HUDEP-2 (cell line): ENCODE measurements around the gene STEAP1B.

Experiments
- DNase-seq, 76 experiments: peaks; one replicate each; lab custom pipeline; 2025; ENCODE audit not compliant: unreplicated experiment in 76 of 76; lab: John Stamatoyannopoulos, UW

STEAP1B gene

DNA sequence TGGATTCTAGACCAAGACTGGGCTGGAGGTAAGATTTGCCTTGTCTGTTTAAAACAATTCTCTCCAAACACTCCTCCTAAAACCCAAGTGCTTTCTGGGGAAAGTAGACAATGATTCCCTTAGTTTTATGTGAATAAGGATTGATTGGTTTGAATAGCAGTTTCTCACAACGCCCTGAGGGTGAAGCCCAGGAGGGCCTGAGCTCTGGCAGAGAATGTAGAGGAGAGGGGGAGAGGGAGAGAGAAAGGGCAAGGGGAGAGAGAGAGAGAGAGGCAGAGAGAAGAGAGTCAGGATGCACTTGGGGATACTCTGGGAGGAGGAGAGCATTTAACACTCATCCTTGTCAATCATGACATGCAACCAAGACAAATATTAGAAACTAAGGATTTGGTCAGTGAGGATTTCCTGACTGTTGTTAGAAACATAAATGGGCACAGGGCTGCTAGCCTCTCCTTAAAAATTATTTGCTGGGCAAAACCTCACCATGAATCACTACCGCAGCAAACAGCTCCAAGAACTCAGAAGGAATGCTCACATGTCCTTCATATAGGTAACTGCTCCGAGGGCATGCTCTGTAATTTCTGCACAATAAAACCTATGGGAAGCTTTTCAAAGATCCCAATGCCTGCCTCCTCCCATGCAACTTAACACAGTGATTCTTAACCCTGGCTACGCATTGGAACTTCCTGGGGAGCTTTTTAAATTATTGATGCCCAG is 87.9 kb downstream of the STEAP1B start:
- DNase-seq, result no peak

DNA sequence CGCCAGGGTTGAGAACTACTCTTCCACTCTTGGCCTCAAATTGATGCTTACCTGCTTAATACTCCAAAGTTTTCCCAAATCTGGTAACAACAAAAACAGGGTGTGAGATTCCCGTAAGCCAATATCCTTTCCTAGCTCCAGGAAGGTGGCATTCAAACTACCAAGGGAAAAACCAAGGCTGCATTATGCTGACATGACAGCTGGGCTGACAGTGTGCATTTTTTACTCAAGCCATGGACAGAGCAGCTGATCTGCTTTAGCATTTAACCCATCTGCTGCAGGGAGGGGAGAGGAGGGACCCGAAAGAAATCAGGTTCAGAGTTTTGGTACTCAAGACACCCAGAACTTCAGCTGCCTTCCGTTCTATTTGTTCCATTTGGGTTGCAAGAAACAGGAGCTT is 93.3 kb downstream of the STEAP1B start:
- no peak for DNase-seq

DNA sequence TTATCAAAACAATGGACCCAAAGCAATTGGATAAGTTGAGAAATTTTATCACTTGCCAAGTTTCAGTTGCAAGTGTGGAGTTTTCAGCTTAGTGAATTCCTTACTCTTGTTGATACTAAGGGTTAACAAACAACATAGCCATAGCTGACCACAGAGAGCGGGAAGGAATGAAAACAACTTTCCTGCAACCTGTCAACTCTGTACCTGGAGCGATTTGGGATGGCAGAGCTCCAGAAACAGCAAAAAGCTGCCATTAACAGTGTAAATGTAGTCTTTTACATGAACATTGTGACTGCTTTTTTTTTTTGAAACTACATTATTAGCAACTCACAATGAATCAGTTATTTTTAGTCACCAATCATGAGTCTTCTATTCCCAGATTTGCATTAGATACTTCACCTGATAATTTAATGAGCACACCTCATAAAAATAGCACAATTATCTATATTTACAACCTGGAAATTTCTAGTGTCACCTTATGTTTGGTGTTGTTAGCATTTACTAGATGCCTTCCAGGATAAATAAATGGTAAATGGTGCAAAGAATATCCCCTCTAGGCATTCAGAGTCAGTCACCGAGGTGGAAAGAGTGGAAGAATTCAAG is 95.5 kb downstream of the STEAP1B start:
- no peak for DNase-seq

DNA sequence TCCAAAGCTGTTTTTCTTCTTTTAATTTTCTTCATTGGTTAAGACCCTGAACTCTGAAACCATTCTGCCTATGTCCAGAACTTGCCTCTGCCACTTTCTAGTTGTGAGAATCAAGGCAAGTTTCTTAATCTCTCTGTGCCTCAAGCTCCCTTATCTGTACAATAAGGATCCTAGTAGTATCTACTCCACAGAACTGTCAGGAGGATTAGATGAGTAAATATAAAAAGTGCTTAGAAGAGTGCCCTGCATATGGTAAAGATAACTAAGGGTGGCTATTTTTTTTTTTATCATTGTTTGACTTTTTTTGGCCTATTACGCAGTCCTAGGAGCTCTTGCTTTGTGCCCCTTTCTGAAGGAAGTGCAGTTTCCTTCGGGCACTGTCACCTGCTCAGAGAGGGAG is 96.6 kb downstream of the STEAP1B start:
- peak in 5 of 76 experiments; percentile 1 to 31 (median 12) for DNase-seq

DNA sequence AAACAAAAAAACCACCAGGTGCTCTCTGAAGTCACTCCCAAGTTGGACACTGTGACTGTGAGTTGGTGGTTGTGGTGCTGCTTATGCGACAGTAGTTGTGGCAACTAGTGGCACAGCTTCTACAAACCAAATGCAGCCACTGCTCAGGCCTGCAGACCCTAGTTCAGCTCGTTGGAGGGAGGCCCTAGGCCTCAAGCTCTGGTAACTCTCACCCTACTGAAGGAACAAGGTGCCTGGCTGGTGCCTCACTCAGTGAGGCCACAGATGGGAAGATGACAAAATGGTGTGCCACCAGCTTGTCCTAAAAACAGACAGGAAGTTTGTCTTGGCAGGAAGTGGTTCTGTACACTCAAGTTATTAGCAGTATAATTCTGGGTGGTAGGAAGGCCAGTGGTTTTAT is 97.7 kb downstream of the STEAP1B start:
- DNase-seq, result no peak

DNA sequence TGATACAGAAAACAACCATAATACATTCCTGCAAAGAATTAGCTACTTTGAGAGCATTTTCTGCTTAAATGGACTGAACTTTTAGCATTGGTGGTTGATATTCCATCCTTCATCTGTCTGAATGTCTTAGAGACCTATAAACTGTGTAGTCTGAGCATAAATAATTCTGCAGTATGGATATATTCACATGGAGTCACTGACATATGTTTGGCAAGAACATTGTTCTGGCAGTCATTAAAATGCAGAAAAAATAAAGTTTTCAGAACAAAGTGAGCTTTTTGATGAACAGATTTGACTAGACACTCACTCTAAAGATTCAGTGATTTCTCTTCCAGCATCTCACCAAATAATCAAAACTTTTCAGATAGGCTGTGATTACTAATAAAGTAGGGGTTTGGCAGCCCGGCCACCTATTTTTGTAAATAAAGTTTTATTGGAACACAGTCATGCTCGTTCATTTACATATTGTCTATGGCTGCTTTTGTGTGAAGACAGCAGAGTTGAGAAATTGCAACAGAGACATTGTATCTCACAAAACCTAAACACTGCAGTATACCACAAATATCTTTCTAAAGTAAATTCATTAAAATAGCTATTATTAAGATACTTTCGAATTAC is 98.9 kb downstream of the STEAP1B start:
- DNase-seq, result no peak

DNA sequence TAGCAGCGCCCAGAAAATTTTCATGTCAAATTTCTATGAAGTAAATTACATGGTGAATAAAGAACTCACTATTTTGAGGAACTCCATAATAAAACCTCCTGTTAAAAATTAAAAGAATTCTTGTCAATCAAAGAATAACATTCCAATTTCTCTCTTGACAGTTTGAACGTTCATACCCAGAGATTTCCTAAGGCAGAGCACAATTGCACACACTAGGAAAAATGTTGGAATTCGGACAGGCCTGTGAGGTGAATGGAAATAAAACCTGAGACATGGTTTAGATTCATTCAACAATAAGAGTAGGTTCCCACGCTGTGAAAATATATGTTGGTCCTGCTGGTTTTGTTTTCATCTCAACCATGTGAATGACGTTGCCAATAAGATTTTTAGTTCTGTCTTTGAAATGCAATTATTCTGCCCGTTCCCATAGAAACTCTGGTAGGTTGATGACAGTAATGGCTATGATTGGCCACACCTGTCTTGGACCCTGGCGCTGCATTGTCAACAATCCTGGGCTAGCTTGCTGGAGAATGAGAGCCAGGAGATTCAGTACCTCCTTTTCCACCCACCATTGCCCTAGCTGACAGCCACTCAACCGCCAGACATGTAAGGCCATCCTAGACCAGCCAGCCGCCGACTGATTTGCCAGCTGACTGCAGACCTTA is 99.7 kb downstream of the STEAP1B start:
- DNase-seq, result no peak

DNA sequence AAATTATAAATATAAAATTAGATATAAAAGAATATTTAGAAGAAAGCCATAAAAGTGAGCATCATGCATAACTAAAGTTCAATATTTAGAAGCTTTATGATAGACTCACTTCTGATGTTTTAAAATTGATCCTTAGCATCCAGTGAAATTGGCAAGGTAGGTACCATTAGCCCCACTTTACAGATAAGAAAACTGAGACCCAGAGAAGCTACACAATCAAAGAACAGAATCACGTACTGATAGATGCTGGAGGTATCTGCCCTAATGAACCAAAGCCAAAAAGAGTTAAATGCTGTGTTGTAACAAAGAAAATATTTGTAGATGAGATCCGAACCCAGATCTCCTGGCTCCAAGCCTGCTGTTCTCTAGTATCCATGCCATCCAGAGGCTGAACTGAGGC is 100.4 kb downstream of the STEAP1B start:
- no peak for DNase-seq

DNA sequence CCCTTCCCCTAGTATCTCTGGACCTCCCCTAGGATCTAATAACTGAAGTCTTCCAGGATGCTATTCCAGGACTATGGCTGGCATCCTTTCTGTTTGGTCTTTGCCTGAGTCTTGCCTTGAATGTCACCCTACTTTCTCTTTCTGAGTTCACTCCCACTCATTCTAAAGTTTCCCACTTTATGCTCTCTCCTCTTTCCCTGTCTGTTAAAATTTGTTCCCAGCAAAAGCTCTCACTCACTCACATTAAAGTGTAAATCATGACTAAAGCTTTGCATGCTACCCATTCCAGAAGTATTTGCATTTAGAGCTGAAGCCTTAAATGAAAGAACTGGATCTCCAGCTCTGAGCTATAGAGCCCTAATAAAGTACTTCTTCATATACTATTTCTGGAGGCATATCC is 100.9 kb downstream of the STEAP1B start:
- DNase-seq, result no peak

DNA sequence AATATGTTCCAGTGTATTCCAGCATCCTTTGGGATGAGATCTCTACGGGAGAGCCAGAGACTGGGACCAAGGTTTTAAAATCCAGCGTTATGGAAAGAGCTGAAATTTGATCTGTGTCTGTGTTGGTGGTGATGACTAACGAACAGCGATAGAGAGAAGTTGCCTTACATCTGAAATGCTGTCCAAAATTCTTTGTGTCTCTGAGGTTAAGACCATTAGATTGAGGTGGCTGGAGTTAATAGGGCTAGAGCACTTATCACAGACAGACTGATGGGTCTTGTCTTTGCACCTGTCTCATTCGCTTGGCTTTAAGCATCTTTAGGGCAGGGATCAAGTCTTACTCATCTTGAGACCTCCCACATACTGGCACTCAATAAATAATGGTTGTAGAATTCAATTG is 102.0 kb downstream of the STEAP1B start:
- no peak for DNase-seq

DNA sequence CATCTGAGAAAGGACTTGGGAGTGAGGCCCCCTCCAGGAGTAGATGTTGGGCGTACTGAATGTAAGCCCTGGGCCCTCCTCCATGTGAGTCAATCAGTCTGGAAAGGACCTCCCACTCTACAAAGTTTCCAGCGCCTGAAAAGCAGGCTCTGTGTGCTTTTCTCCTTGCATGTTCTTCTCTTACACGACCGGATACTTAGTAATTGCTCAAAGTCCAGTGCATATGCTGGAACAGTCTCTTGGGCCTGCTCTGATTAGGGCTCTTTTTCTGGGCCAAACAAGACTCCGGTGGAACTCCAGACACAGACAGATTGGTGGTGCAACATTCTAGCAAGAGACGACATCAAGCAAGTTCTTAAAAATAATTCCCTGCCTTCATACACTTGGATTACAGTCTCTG is 104.8 kb downstream of the STEAP1B start:
- no peak for DNase-seq

DNA sequence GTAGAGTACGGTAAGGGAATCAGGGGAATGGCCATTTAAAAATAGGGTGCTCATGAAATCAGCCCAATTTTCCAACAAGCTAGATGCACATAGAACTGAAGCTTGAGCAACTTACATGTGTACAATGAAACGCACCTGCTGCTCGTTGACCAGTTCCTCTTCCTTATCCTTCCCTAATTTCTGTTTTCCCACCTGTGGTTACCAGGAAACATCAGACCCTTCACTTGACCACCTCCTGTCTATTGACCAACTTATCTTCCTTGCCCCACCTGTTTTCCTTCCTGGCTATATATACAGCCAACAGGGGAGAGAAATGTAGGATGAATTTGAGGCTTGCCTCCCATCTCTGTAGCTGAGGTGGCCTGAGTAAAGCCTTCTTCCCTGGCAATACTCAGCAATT is 105.2 kb downstream of the STEAP1B start:
- DNase-seq, result no peak

DNA sequence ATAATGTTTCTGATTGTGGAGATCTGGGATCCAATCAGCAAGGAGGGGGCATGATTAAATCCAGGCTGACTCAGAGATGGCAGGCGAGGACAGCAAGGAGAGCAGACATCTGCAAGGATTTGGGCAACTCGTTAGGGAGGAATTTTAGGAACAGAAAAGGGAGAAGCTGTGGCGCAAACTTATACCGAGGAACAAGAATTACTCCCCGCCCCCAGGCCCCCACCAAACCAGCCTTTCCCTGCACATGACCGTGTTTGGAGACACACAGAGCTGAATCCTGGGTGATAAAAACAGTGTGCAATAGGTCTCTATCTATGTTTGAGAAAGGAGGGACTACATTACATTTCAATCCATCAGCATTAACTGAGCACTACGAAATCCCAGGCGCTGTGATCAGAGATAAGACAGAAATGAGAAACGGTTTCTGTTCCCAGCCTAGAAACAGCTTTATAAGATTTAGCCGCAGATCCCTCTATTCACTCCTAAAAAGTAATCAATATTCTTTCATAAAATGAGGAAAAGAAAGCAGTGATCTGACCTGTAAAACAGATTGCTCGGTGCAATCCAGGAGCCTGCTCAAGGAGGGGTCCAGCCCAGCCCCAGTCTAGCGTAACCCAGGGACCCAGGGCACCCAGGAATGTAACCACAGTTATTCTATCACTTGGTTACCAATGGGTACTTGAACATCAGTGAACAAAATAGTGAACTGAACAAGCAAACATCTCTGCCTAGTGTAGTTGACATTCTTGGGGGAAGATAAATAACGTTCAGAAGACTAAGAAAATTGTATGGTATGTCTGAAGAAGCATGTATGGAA is 105.9 kb downstream of the STEAP1B start:
- DNase-seq, result no peak

DNA sequence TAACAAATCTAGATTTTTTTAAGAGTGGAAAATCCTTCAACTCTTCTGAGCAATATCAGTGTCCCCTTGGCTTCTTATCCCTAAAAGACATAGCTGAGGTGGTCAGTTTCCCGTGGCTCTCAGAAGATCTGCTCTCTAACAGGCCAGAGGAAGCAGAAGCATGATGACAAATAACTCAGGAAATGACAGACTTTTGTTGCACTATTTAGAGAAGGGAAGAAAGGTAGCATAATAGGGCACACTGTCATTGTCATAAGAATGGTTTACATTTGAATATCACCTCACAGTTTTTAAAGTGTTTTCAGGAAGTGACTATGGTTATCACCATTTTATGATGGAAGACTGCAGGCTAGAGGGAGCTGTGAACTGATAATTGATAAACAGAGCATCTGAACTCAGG is 109.5 kb downstream of the STEAP1B start:
- no peak for DNase-seq

DNA sequence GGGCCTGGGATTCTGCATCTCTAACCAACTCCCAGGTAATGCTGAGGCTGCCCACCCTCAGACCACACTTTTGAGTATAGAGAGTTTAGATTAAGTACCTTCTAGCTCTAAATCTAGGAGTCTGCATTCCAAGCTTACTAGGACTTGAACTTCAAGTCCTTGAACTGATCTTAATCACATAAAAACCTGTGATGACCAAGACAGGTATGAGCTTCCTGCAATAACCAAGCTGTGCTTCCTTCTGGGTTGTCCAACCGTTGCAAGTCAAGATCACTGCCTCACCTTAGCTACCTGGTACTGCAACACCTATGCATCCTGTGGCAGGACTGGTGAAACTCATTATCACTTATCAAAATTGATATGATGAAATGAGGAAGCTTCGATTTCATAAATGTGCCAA is 110.1 kb downstream of the STEAP1B start:
- no peak for DNase-seq

DNA sequence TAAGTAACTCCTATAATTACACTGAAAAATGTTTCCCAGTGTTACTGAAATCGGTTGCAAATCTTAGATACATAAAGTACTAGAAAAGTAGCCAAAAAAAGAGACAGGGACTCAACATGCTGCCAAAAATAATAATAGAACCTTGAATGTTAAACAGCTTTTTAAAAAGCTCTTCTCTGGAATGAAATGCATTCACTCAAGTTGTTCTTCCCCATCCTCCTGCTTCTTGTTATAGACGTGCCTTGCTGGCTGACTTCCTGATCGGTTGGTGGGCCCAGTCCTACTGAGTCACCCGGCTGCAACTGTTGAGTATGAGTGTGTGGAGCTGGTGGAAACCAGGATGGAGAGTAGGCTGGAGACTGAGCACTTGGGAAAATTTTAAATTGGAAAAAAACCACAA is 112.4 kb downstream of the STEAP1B start:
- DNase-seq, result no peak

DNA sequence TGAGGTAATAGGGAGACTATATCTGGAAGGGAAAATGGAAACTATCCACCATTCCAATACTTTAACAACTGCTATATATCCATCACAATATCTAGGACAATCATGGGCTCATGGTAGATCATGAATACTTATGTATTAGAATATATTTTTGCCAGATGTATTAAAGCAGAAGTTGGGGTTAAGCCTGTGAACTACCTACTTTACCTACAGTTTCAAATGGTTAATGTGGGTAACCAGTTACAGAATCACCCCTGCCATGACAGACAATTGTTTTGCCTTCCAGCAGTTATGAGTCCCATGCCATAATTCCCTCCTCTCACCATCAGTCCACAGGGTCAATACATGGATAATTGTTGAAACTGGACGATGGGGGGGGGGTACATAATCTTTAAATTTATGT is 113.1 kb downstream of the STEAP1B start:
- DNase-seq, result no peak

DNA sequence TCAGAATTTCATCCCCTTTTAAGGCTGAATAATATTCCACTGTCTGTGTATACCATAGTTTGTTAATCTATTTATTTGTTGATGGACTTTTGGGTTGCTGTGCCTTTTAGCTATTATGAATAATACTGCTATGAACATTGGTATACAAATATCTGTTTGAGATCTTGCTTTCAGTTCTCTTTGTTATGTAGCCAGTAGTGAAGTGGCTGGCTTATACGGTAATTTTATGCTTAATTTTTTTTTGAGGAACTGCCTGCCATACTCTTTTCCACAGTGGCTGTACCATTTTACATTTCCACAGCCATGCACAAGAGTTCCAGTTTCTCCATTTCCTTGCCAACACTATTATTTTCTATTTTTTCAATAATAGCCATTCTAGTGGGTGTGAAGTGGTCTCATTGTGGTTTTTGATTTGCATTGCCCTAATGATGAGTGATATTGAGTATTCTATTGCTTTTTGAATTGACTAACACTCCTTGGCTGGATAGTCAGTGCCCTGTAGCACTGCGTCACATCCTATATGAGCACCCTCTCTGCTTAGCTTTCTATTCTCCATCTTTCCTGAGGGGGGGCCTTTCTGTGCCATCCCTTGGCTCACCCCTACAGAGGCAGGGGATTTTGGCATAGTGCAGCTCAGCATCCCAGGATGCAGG is 113.7 kb downstream of the STEAP1B start:
- no peak for DNase-seq

DNA sequence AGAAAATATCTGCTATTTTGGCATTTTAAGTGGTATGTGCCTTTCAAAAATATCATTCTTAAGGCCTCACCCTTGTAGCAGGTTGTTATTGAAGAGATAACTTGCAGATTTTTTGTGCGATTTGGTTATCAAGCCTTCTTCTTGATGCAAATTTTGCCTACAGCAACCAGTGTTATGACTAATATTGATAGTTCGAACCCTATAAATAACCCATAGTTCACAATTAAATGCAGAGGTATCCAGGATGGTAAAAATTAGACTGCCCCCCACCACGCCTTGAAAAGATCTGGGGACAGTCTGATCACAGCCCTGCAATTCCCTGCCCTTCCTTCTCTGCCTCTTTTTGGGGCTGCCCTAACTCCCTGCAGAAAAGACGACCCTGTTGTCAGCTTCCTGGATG is 114.7 kb downstream of the STEAP1B start:
- DNase-seq, result no peak

DNA sequence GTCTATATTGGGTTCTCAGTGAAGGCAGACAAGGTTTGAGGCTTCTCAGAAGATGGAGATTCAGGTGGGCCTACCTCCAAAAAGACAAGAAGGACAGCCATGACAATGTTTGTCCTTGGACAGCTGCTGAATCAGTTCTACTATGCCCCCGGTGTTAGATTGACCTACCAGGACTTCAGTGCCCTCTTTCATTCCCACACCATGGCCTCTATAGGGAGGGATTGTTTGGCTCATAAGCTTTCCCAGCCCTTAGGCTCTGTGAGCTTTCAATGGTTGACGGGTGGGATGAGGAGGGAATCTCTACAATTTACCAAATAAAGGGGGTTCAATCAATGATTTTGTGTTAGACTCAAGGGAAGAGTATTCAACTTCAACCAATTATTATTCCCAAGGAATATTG is 119.7 kb downstream of the STEAP1B start:
- DNase-seq, result no peak
